Urinary bladder (tissue), 4 donors: ENCODE results near the gene CRAMP1. TPM values are rescaled to one million over a fixed set of nuclear protein-coding genes. Genes with fewer than 3 reads are reported as not detected.

Experiments
- DNase-seq: peaks from one replicate; pipeline ENCODE4 v3.0.0-alpha.2; 2015; ENCODE audit errors: extremely low spot score
- H3K27ac ChIP-seq: one replicate; pipeline ENCODE4 v1.5.1; 2013; ENCODE audit warnings: low read depth, mild to moderate bottlenecking, moderate library complexity
- H3K36me3 ChIP-seq: one replicate; pipeline ENCODE4 v1.6.1; 2013; ENCODE audit warnings: mild to moderate bottlenecking, moderate library complexity; ENCODE audit not compliant: insufficient read depth
- H3K4me1 ChIP-seq: one replicate; pipeline ENCODE4 v1.6.1; 2013; ENCODE audit warnings: mild to moderate bottlenecking, moderate library complexity; ENCODE audit not compliant: insufficient read depth
- H3K4me3 ChIP-seq: one replicate; pipeline ENCODE4 v1.5.1; 2013; ENCODE audit warnings: low read depth, low read length
- WGBS: extraction: QIAGEN DNeasy Blood & Tissue Kit; methylation state at CpG from one replicate; pipeline ENCODE4 v1.1.7; 2013; 5-methylcytosine and 5-hydroxymethylcytosine counted together
- polyA plus RNA-seq: library from polyadenylated mRNA; stranded (reverse); fragments of 200-250 nt; gene quantifications from one replicate; pipeline ENCODE4 v1.2.3, GENCODE V29; 2013
- total RNA-seq: library from RNA; depleted of rRNA; stranded (reverse); fragments of >200 nt; gene quantifications from one replicate; pipeline ENCODE4 v1.2.3, GENCODE V29; 2014
- donor health status: healthy with polysubstance abuse.
- donor health status: healthy.

The CRAMP1 gene
- total and polyA plus RNA-seq, 2 donors, result 10.3 to 11.2 TPM

DNA sequence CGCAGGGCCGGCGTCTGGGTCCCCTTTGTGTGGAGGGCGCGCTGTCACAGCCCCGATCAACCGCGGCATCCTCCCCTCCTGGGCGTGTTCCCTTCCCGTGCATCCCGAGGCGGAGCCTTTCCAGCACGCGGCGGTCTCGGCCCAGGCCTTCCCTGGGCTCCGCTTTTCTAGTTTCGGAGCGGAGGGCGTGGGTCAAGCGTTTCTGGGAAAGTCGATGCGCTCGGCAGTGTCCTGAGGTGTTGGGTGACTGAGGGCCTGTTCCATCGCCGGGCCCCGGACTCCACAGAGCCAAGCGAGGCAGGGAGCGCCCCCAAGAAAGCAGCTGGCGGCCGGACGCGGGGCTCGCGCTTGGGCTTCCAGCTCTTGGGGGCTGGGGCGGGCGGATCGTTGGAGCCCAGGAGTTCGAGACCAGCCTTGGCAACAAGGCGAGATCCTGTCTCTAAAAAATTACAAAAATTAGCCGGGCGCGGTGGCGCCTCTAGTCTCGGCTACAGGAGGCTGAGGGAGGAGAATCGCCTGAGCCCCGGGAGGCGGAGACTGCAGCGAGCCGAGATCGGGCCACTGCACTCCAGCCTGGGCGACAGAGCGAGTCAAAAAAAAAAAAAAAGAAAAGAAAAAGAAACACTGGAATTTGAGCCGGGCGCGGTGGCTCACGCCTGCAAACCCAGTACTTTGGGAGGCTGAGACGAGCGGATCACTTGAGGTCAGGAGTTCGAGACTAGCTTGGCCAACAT, 1.1 kb upstream of the CRAMP1 start:
- Histone ChIP-seq H3K4me1 (peaks cover 2% of the 10 kb centered on the region), H3K36me3 (no peaks in the 10 kb centered on the region), H3K4me3 (peak overlapping the region; percentile 68), H3K27ac (no peak overlapping the region)
- 2% methylated on average over 60 of the region's 60 CpGs for WGBS
- no peak for DNase-seq

GRCh38 chr16:1613211-1613622, 1.1 kb downstream of the CRAMP1 start:
- H3K36me3 ChIP-seq, result no peaks in the 10 kb centered on the region
- peak overlapping the region; percentile 94 for H3K4me3 ChIP-seq
- DNase-seq, result no peak
- H3K27ac ChIP-seq, result no peak overlapping the region
- 4% methylated on average over 20 of the region's 20 CpGs for WGBS
- H3K4me1 ChIP-seq, result peaks cover 2% of the 10 kb centered on the region

GRCh38 chr16:1613728-1614455, 1.7 kb downstream of the CRAMP1 start:
- Histone ChIP-seq H3K4me3 (peak overlapping the region; percentile 94), H3K27ac (peak overlapping the region; percentile 69), H3K36me3 (no peaks in the 10 kb centered on the region), H3K4me1 (peaks cover 2% of the 10 kb centered on the region)
- WGBS, result 1% methylated on average over 72 of the region's 72 CpGs
- no peak for DNase-seq

GRCh38 chr16:1614456-1615102, 2.4 kb downstream of the CRAMP1 start:
- DNase-seq, result no peak
- Histone ChIP-seq H3K4me3 (peak overlapping the region; percentile 94), H3K4me1 (peaks cover 2% of the 10 kb centered on the region), H3K27ac (peak overlapping the region; percentile 69), H3K36me3 (no peaks in the 10 kb centered on the region)
- under 1% methylated on average over 79 of the region's 80 CpGs for WGBS

DNA sequence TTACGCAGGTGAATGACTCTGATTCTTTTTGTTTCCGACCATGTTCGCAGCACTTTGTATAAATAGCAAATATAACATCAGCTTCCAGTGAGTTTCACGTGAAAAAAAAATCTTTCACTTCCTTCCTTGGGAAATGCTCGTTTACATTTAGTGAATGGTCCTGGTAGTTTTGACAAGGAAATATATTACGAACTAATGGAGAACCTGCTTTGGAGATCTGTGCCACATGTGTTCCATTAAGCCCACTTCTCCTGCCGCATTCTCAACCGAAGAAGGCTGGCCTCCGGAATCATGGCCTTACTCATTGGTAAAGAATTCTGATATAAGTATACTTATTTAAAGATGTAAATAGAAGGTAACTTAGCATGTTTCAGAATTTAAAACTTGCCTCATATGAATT, 3.6 kb downstream of the CRAMP1 start:
- no peak for DNase-seq
- H3K36me3 ChIP-seq, result no peaks in the 10 kb centered on the region
- peaks cover 1% of the 10 kb centered on the region for H3K4me1 ChIP-seq
- H3K27ac ChIP-seq, result no peak overlapping the region
- WGBS, result 63% methylated on average over 9 of the region's 9 CpGs
- H3K4me3 ChIP-seq, result no peak overlapping the region

- Histone ChIP-seq H3K4me1 (no peaks in the 10 kb centered on the region), H3K36me3 (no peaks in the 10 kb centered on the region), H3K4me3 (no peak overlapping the region), H3K27ac (no peak overlapping the region)
- WGBS, result 92% methylated on average over 15 of the region's 15 CpGs
- DNase-seq, result no peak
These were observed 7.8 kb downstream of the CRAMP1 start for GRCh38 chr16:1619976-1620375.

DNA sequence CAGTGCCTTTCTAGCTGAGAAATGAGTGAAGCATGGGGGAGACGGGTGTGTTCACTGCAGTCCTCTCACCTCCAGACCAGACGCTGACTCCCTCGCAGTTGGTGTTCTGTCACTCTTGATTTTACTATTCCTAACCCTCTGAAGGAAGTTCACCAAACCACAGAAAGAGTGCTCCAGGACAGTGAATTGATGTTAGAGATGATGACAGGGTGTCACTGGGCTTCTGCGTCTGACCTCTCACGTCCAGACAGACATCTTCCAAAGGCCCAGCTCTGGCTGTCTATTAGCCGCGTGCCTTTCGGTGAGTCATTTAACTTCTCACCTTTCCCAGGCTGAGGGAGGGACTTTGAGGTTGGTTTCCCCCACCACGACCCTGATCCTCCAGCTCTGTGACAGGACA, 8.2 kb downstream of the CRAMP1 start:
- Histone ChIP-seq H3K27ac (no peak overlapping the region), H3K4me3 (no peak overlapping the region), H3K4me1 (no peaks in the 10 kb centered on the region), H3K36me3 (no peaks in the 10 kb centered on the region)
- WGBS, result 86% methylated on average over 9 of the region's 9 CpGs
- no peak for DNase-seq

GRCh38 chr16:1621851-1622250, 9.7 kb downstream of the CRAMP1 start:
- H3K36me3 ChIP-seq, result no peaks in the 10 kb centered on the region
- no peaks in the 10 kb centered on the region for H3K4me1 ChIP-seq
- DNase-seq, result no peak
- no peak overlapping the region for H3K27ac ChIP-seq
- 90% methylated on average over 7 of the region's 7 CpGs for WGBS
- H3K4me3 ChIP-seq, result no peak overlapping the region

GRCh38 chr16:1626327-1626726, 14.2 kb downstream of the CRAMP1 start:
- WGBS, result 80% methylated on average over 6 of the region's 6 CpGs
- DNase-seq, result no peak
- H3K36me3 ChIP-seq, result no peaks in the 10 kb centered on the region

DNA sequence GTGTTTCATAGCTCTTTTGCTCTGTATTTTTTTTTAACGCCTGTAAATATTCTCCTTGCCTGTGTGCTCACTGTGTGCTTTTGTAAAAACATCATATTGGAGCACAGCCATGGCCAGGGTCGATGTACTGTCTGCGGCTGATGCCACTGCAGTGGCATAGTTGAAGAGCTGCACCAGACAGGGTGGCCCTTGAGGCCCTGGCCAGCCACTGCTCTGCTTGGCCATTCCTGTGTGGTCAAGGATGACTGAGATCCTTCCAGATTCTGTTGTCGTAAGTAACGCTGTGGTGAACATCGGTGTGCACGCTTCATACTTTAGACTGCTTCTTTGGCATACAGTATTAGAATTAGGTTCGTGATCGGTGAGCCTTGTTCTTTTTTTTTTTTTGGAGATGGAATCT, 14.6 kb downstream of the CRAMP1 start:
- H3K36me3 ChIP-seq, result no peaks in the 10 kb centered on the region
- no peak overlapping the region for H3K27ac ChIP-seq
- 93% methylated on average over 9 of the region's 9 CpGs for WGBS
- no peaks in the 10 kb centered on the region for H3K4me1 ChIP-seq
- no peak overlapping the region for H3K4me3 ChIP-seq
- no peak for DNase-seq

More at GRCh38 chr16:1626327-1626726, 14.2 kb downstream of the CRAMP1 start:
- Histone ChIP-seq H3K27ac (no peak overlapping the region), H3K4me1 (no peaks in the 10 kb centered on the region), H3K4me3 (no peak overlapping the region)

DNA sequence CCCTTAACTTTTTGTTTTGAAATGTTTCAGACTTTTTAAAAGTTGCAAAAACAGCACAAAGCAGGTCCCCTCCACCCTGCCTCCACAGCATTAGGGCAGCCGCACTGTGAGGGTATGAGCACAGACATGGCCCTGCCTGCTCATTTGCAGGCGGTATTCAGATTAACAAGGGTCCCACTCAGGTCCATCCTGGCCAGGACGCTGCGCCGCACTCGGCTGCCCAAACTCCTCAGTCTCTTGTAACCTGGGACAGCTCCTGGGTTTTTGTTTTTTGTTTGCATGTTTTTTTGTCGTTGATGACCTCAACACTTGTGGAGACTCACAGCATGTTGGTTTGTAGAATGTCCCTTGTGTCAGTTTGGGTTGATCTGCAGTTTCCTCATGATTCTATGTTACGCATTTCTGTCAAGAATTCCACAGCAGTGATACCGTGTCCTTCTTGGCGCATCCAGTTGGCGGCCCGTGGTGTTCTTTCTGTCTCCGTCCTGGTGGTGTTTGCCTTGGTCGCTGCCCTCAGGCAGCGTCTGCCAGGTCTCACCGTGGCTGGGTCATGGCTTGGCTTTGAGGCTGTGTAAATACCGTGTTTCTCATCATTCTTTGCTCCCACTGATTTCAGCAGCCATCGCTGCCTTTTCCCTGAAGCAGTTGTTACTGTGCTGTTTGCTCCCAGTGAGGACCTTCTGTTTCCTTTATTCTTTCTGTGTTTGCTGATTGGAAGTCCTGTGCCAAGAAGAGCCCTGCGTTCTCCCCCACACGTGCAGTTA, 18.5 kb downstream of the CRAMP1 start:
- H3K4me3 ChIP-seq, result no peak overlapping the region
- DNase-seq, result no peak
- H3K27ac ChIP-seq, result no peak overlapping the region
- H3K36me3 ChIP-seq, result no peaks in the 10 kb centered on the region
- no peaks in the 10 kb centered on the region for H3K4me1 ChIP-seq
- WGBS, result 91% methylated on average over 20 of the region's 20 CpGs

GRCh38 chr16:1631230-1631629, 19.1 kb downstream of the CRAMP1 start:
- no peak overlapping the region for H3K4me3 ChIP-seq
- no peaks in the 10 kb centered on the region for H3K36me3 ChIP-seq
- H3K27ac ChIP-seq, result no peak overlapping the region
- no peak for DNase-seq
- no peaks in the 10 kb centered on the region for H3K4me1 ChIP-seq
- 87% methylated on average over 9 of the region's 9 CpGs for WGBS

DNA sequence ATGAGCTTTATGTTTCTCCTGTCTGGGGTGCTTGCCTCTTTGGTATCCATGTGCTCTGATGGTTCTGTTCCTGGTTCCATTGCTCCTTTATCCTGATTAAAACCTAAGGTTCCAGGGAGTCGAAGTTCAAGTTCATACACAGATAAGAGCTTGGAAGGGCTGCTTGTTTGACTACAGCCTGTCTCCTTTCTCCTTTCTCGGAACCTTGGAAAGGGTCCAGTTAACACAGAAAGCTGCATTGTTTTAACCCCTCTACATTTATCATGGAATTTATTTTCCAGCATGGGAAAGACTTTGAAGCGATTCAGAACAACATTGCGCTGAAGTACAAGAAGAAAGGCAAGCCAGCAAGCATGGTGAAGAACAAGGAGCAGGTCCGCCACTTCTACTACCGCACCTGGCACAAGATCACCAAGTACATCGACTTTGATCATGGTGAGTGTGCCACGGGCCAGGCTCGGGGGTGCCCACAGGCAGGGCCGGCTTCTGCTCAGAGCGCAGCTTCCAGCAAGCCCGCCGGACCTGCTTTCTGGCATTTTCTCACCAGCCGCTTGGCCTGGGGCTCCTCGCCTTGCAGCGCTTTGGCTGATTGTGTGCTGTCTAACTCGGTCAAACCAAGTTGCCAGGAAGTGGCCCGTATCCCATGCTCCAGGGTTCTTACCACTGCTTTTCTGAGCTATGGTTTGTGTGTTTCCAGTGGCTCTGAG, 19.9 kb downstream of the CRAMP1 start:
- no peak for DNase-seq
- 87% methylated on average over 18 of the region's 18 CpGs for WGBS
- no peaks in the 10 kb centered on the region for H3K4me1 ChIP-seq
- no peak overlapping the region for H3K4me3 ChIP-seq
- H3K27ac ChIP-seq, result no peak overlapping the region
- H3K36me3 ChIP-seq, result no peaks in the 10 kb centered on the region
